Fibroblast of skin of scalp (primary cell): ENCODE measurements around the gene C1GALT1.

Source experiments
- DNase-seq: peaks from one replicate; pipeline ENCODE4 v3.0.0-alpha.2; 2013

Gene C1GALT1

DNA sequence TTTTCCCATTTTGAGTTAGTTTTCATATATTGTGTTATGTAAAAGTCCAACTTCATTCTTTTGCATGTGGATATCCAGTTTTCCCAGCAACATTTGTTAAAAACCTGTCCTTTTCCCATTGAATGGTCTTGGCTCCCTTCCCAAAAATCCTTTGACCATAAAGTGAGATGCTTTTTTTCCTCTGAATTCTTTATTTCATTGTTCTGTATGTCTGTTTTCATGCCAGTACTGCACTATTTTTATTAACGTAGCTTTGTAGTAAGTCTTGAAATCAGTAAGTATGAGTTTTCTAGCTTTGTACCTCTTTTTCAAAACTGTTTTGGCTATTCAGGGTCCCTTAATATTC lies 20.0 kb downstream of the C1GALT1 start:
- DNase-seq: no peak

DNA sequence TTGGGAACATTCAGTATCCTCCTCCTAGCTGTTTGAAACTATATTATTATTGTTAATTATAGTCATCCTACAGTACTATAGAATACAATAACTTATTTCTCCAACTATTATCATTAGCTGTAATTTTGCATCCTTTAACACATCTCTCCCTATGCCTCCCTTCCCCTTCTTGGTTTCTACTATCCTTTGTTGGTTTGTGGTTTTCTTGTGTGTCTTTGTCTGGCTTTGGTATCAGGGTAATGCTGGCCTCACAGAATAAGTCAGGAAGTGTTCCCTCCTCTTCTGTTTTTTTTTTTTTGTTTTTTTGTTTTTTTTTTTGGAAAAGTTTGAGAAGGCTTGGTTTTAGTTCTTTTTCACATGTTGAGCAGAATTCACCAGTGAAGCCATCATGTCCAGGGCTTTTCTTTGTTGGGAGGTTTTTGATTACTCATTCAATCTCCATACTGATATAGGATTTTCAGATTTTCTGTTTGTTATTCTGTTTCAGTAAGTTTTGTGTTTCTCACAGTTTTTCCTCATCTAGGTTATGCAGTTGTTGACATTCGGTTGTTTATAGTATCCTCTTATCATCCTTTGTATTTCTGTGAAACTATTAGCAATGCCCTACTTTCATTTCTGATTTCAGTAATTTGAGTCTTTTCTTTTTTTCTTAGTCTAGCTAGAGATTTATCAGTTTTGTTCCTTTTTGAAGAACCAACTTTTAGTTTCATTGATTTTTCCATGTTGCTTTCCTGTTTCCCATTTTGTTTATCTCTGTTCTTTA lies 21.6 kb downstream of the C1GALT1 start:
- DNase-seq: no peak

DNA sequence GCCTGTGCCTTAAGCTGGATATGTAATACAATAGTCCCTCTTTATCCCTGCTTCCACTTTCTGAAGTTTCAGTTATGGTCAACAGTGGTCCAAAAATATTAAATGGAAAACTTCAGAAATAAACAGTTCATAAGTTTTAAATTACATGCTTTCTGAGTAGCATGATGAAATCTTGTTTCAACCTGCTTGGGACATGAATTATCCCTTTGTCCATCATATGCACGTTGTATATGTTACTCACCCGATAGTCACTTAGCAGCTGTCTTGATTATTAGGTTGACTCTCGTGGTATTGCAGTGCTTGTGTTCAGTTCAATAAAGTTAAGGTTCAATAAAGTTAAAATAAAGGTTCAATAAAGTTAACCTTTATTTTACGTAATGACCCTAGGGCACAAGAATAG lies 25.5 kb downstream of the C1GALT1 start:
- no peak for DNase-seq

DNA sequence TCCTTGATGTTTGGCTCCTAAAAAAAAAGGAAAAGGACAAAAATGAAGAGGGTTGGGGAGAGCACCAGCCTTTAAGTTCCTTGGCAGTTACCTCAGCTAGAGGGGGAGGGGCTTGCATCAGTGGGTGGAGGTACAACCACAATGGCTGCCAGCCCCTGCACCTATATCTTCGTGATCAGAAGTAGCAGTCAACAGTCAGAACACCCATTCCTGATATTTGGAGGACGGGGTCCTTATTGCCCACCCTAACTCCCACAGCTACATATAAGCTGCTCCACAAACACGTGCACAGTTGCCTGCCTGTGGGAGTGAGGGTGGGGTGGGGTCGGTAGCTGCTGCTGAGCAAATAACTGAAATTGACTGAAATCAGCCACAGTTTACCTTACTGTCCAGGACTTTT lies 26.2 kb downstream of the C1GALT1 start:
- no peak for DNase-seq

DNA sequence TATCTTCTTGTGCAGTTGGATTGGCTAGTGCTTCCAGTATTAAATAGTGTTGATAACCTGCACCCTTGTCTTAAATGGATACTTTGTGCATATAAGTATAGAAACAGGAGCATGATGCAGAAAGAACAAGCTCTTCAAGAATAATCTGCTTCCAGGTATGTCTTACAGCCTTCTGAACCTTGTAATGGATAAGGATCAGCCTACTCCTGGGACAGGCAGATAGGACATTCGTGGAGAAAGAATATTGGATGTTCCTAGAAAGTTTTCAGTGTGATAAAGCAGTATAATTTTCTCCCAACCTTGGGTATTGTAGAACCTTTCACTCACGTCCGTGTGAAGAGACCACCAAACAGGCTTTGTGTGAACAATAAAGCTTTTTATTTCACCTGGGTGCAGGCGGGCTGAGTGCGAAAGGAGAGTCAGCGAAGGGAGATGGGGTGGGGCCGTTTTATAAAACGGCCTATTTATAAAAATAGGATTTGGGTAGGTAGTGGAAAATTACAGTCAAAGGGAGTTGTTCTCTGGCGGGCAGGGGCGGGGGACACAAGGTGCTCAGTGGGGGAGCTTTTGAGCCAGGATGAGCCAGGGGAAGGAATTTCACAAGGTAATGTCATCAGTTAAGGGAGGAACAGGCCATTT lies 27.2 kb downstream of the C1GALT1 start:
- DNase-seq: no peak

DNA sequence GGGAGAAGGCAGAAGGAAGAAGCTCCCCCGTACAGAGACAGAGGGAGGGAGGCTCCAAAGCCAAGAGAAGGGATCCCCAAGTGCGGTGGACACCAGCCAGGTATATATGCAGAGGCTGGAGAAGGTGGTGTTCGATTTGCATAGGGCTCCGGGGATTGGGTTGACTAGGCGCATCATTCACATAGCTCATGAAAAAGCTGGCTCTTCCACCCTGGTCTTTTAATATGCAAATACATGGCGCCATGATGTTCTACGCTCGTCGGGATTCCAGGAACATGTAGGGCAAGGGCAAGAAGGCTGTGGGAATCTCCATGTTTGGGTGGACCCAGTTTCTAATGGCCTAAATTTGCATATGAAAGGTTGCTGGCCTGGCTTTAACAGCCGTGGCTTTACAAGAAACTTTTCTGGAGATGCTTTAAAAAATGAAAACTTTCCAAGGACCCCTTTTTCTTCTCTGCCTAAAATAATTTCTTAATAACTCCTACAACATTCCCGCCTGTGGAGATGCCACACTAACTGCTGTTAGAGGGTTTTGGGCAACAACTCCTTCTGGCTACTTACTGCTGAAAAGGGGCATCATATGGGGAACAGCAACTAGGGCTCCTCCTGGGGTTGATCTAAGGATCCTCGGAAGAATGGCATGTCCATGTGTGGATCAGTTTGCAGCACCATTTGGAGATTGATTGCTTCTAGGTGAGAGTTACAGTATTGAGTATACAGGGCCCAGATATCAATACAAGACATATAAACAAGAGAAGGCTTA lies 28.3 kb downstream of the C1GALT1 start:
- DNase-seq: no peak

DNA sequence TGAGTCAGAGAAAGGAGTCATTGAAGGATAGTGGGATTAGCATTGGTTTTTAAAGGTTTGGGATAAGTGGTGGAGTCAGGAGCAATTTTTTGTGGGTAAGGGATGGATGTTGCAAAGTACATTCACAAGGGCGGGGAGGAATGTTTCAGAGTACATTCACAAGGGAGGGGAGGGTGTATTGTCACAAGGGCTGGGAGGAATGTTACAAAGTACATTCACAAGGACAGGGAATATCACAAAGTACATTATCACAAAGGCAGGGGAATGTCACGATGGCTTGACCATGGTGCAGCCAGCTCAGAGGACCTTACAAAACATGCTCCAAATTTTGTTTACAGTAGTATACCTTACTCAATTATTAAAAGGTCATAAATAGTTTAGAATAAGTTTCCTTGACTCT lies 30.3 kb downstream of the C1GALT1 start:
- peak; percentile 40 for DNase-seq

DNA sequence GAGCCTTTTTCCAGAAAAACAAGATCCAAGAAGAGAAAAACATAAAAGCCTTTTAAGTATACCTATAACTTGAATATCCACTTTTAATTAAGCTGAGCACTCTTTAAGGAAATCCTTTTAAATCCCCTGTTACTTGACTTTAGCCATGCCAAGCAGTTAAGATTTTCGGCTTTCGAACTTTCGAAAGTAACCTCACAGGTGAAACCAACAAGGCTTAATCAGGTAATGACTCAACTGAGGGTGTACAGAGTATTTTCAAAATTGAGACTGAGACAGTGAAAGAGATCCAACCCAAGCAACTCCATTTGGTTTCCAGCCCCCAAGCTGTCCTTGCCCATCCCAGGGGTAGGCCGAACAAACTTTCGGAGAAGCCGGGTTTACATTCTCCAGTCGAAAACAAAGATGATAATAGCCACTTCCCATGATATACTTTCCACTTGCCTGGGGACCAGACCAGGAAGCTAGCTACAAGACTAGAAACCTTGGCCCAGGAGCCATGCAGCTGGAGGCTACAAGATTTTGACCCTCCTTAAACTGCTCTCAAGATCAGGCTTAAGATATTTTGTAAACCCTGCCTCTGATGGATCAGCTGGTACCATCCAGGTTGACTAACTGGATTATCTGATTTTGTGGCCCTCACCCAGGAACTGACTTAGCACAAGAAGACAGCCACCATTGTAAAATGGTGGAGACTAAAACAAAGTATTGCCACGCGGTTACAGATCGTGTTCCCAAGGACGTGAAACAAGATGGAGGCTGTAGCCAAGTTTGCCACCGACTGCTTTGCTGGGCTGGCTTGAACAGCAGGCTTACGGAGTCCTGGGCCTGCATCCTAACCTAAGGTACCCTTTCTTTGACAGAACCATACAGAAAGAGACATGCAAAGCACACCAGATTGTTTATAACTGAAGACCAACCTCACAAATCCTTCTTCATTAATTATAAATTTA lies 32.3 kb downstream of the C1GALT1 start:
- no peak for DNase-seq

DNA sequence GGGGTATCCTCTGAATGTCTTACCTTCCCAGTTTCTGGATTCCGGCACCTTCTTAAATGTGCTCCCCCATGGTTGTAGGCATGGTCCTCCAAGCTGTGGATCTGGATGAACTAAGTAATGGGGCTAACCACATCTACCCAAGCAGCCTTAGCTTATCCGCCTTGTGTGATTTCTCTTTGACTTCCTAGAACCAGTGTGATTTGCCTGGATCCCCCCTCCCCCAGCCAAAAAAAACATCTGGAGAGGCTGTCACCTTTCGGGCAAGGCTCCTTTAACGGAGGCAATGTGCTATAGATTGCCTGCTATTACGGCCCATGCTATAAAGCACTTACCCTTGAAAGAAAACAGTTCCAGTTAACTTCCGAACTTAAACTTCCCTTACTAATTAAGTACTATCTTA lies 33.9 kb downstream of the C1GALT1 start:
- DNase-seq: no peak

DNA sequence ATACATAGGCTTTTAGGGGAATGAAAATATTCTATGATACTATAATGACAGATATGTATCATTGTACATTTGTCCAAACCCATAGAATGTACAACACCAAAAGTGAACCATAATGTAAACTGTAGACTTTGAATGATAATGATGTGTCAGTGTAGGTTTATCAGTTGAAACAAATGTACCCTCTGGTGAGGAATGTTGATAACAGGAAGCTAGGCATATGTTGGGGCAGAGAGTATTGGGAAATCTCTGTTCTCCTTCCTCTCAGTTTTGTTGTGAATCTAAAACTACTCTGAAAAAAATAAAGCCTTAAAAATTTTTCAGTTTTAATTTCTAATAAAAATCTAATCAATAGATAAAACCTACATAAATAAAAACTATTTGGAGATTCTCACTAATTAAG lies 36.9 kb downstream of the C1GALT1 start:
- no peak for DNase-seq

DNA sequence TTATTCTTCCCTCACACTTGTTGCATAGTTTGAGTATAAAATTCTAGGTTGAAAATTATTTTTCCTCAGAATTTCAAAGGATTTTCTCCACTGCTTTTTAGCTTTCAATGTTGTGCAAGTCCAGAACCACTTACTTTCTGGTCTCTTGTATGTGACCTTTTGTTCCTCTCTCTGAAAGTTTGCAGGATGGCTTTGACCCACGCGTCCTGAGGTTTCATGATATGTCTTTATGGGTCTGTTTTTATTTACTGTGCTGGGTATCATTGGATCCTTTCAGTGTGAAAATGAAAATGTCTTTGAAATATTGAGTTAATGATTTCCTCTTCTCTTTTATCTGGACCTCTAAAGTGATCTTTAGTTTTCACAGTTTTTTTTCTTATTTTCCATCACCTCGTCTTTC lies 38.5 kb downstream of the C1GALT1 start:
- DNase-seq: no peak

DNA sequence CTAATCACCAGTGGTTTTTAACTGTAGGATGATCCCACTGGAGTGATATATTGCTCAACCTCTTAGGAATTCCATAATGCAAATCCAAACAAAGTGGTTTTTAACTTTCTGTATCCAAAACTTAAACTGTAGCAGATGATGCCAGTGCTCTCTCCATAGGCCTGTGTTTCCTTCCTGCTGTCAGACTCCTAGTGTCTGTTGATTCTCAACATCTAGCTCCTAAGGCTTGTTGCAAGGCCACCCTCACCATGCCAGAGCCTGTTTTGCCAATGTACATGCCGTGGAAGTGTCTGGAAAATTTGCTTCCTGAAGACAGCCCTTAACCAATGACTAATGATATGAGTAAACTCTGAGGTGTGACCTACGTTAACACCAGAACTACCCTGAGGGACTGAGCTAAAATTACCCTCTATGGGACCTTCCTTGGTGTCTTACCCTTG lies 39.3 kb downstream of the C1GALT1 start:
- peak; percentile 86 for DNase-seq

DNA sequence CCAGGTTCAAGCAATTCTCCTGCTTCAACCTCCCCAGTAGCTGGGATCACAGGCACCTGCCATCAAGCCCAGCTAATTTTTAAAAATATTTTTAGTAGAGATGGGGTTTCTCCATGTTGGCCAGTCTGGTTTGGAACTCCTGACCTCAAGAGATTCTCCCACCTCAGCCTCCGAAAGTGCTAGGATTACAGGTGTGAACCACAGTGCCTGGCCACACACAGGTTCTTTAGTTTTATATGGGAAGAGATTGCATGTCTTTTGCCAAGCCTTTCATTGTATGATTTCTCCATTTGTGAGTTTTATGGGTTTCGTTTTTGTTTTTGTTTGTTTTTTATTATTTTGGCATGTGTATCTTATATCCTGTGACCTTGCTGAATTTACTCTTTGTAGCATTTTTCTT lies 40.9 kb downstream of the C1GALT1 start:
- no peak for DNase-seq

DNA sequence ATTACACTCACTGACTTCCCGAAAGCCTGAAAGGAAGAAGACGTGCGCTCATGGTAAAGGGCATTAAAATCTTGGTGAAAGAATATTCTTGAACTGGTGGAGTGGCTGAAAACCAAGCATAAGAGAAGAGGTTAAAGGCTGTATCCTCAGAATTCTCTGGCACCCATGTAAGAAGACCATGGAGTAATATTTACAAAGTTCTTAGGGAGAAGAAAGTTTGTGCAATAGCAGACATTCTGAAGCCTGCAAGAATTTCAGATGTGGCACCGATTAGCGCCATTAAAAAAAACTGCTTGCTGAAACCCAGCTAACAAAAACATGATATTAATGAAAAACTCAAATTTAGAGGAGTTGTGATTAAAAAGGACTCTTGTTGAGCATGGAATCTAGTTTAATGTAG lies 44.1 kb downstream of the C1GALT1 start:
- no peak for DNase-seq

DNA sequence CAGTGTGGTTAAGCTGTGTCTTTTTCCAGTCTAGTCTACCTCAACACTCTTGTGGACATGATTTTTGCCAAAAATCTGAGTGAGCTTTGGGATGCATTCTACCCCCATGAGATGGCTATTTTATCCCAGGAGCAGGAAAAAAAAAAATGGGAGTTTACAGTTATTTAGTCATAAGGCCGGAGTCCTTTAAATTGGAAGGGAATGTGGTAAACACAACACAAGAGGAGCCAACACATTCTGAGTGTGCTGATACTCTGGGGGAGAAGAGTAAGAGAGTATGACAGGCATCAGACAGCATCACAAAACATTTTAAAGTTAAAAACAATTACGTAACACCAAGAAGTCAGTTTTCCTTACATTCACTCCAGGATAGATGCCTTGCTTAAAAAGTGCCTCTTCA lies 46.1 kb downstream of the C1GALT1 start:
- DNase-seq: peak; percentile 56

DNA sequence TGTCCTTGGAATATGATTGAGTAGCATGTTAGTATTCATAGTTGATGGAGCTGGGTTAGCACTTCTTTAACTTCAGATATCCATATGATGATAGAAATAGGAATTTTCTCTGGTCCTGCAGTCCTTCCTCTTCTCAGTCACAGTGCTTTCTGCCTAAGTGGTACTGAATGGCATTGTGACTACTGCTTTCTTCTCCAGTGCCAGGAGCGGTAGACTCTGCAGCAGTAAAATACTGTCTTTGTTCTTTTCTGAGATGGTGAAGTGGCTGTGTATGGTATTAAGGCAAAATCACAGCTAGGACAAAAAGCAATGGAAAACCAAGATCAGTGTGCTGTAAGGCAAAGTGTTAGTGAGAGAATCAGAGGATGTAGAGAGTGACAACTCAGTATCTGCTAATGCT lies 46.6 kb downstream of the C1GALT1 start:
- DNase-seq: no peak

DNA sequence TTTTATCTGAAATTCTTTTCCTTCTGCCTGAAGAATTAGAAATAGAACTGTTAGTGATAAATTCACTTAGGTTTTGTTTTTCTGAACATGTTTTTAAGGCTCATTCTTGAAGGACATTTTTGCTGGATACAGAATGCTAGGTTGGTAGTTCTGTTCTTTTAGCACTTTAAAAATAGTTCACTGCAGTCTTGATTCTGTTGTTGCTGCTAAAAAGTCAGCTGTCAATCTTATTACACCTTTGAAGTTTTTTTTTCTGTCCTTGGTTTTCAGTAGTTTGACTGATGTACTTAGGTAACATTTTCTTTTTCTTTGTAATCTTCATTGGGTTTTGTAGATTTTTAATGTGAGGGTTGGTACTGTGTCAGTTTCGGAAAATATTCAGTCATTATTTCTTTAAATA lies 48.7 kb downstream of the C1GALT1 start:
- no peak for DNase-seq

DNA sequence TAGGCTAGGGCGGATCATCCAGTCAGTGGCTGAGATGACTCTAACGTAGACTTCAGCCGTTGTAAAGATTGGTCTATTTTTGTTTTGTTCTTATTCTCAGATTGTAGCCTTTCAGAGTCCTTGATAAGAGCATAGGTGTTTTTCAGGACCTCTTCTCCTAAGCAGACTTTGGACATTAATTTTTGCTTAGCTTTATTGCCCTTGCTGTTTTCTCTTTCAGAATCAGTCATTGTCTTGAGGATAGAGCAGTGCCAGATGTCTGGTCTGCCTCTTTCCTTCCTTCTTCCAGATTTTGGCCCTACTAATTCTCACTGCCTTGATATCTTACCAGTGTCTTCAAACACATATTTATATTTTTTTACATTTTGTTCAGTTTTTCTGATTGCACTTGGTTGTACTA lies 49.5 kb downstream of the C1GALT1 start:
- DNase-seq: no peak

DNA sequence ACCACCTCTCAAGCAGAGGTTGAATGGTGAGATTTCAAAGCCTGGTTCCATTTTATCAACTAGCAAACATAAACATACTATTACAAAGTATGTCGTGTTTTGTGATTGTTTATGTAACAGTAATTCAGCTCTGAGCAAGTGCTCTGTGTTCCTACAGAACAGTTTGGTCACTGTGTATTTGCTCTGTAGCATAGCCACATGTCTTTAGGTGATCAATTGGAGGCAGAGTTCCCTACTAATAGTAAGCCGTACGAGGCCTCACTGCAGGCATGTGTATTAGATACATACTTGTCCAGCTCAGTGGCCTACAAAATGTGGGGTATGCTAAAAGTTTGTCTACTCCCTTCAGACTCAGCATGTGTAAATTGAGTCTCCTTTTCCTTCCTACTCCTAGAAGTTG lies 53.0 kb downstream of the C1GALT1 start:
- DNase-seq: no peak

DNA sequence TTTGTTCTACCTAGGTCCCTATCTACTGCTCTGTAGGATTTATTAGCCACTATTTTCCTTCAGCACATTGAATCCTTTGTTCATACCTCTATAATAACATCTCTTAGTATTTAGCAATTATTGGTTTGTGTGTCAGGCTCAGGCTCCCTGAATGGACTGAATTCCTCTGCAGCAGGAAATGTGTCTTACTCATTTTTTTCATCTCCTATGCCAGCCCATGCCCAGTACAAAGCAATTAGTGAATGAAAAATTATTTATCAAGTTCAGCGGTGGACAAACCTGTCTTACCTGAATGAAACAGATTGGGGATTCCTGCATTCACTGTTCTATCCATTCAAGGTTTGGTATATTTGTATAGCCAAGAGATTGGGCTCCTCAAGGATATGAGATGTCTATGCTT lies 53.7 kb downstream of the C1GALT1 start:
- DNase-seq: no peak

DNA sequence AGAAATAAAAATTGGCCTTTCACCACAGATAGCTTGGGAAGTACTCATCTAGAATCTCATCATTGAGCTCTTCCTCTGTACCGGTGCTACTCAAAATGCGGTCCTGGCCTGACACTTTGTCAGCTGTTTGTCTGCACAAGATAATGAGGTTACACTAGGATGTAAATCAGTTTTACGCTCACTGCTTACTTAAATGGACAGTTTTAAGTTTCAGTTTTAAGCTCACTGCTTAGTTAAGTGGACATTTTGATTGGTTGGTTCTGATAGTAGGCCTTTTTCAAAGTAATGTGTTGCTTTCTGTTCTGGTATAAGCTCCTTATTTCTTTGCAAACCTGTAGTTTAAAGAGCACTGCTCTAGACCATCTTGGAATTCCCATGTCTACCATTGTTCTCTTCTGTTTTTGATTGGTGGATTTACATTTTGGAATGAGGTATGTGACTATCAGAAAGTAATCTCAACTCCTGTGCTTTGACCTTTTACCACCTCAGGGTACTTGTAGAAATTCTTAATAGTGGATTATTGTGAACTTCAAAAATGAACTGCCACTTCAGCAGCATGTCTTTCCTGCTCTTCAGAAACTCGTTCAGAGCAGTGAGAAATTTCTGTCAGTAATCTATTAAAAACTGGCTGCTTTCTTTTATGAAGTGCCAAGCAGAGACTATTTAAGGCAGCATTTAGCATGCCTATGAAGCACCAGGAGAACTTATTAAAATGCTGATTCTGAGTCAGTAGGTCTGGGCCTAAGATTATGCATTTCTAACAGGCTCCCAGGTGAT lies 55.0 kb downstream of the C1GALT1 start:
- DNase-seq: no peak

DNA sequence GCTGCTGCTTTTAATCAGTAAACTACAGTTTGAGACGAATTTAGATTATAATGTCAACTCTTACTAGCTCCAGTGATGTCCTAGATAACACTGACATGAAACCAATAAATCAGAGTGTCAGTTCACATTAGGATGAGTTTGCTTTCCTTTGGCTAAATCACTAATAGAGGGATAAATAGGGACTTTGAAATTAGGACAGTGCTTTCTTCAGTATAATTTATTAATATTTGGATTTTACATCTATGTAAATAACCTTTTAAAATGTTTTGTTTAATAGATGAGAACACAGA lies 55.6 kb downstream of the C1GALT1 start:
- no peak for DNase-seq
